GM12875 (cell line): ENCODE measurements around the gene EFNA2.

Experiments used
- H3K4me3 ChIP-seq: one replicate; pipeline ENCODE4 v1.5.1; 2011; ENCODE audit warnings: low read depth, low read length, control low read depth
- CTCF ChIP-seq: IDR thresholded peaks from 2 replicates; pipeline ENCODE4 v1.5.1; 2011; ENCODE audit warnings: low read depth, mild to moderate bottlenecking, control low read depth, inconsistent platforms, low read length, moderate library complexity, borderline replicate concordance; ENCODE audit not compliant: insufficient read depth

The EFNA2 gene

GRCh38 chr19:1262623-1263123, 23.0 kb upstream of the EFNA2 start:
- no peak for TF ChIP-seq CTCF

GRCh38 chr19:1263188-1263587, 22.5 kb upstream of the EFNA2 start:
- no peak for TF ChIP-seq CTCF
- H3K4me3 ChIP-seq, result peak overlapping the region; percentile 68

More at GRCh38 chr19:1262623-1263123, 23.0 kb upstream of the EFNA2 start:
- peak overlapping the region; percentile 68 for H3K4me3 ChIP-seq

GRCh38 chr19:1264801-1265614, 20.7 kb upstream of the EFNA2 start:
- H3K4me3 ChIP-seq, result no peak overlapping the region
- no peak for TF ChIP-seq CTCF

GRCh38 chr19:1265615-1266128, 20.0 kb upstream of the EFNA2 start:
- TF ChIP-seq CTCF, result no peak
- peak overlapping the region; percentile 44 for H3K4me3 ChIP-seq

- peak overlapping the region; percentile 44 for H3K4me3 ChIP-seq
- 0 out of 2 replicates have a peak, but pooled peaks have one; percentile 16 for TF ChIP-seq CTCF
Observed at GRCh38 chr19:1266129-1266915, 19.4 kb upstream of the EFNA2 start.

- H3K4me3 ChIP-seq, result peak overlapping the region; percentile 44
- peak; percentile 94 for TF ChIP-seq CTCF
Observed at GRCh38 chr19:1266916-1267476, 18.7 kb upstream of the EFNA2 start.
